HG03060 (cell line): ENCODE results near the gene FIS1.
A peak's percentile ranks its signal among the peaks of the same experiment; 100 is the strongest.
"Not testable (repeated sequence)": the region's sequence is repeated elsewhere in the genome, so short reads cannot be mapped to it uniquely, and the experiment has no call there.

Source experiments
- ATAC-seq: cut with Tn5 transposase; IDR thresholded peaks from one replicate; pipeline ENCODE4 v1.9.1; 2021; ENCODE audit warnings: low read depth, moderate number of reproducible peaks; ENCODE audit not compliant: unreplicated experiment

Gene FIS1

GRCh38 chr7:101244375-101245146 is at the start of gene FIS1:
Gene FIS1, minus strand, starts transcription at chr7:101245081. Its CDS starts 77 bp downstream, at chr7:101245004.
- ATAC-seq, result peak; percentile 66

GRCh38 chr7:101294039-101294831 is 49.4 kb upstream of the FIS1 start:
- ATAC-seq, result no peak

GRCh38 chr7:101293069-101294021 is 48.5 kb upstream of the FIS1 start:
- ATAC-seq, result not testable (repeated sequence)

GRCh38 chr7:101292566-101292965 is 47.7 kb upstream of the FIS1 start:
- ATAC-seq, result not testable (repeated sequence)

DNA sequence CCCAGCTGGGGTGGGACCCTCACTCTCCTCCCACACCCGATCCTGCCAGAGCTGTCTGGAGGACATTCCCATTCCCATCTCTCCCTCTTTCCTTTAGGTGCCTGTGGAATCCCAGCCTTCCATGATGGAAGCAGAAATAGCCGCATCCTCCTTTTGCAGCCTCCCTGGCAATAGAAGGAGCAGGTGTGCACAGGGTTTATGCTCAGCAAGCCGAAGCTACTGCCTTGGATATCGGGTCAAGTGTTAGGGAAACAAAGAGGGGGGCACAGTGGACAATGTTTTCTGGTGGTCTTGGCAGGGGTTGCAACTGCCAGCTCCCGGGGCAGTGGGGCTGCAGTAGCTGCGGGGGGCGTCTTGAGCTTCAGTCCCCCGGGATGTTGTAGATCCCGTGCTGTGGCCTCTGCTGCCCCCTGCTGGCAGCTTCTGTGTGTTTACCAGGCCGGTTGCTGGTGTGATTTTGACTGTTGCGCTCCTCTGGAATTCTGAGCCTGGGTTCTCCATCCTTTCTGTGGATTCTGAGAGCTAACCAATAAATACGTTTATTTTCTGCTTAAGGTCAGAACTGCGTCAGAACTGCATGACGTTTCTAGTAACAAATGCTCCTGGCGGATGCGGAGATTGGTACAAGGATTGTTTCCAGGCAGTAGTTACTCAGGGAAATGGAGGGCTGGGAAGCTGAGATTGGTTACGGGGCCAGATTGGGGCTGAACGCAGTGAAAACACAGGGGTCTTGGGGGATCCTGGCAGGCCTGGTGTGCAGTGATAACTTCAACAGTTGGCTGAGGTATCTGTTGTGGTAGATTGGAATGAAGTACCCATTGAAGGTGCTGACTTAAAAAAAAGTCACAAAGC is 45.5 kb upstream of the FIS1 start:
- ATAC-seq, result not testable (repeated sequence)

DNA sequence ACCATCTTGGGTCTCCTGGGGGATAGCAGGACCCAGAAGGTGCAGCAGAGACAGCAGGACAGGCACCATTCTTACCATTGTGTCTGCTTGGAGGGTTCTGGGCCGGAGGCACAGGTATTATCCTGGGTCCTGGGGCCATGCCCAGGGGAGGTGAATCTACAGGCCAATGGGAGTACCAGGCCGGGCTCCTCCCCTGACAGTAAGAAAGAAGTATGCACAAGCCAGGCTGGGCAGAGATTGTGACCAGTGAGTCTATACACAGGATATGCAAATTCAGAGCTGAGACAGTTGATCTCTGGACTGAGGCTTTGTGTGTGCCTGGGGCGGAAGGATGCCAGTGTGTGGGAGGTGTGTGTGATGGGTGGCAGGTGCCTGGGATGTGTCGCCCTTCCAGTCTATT is 44.8 kb upstream of the FIS1 start:
- ATAC-seq, result peak; percentile 75

DNA sequence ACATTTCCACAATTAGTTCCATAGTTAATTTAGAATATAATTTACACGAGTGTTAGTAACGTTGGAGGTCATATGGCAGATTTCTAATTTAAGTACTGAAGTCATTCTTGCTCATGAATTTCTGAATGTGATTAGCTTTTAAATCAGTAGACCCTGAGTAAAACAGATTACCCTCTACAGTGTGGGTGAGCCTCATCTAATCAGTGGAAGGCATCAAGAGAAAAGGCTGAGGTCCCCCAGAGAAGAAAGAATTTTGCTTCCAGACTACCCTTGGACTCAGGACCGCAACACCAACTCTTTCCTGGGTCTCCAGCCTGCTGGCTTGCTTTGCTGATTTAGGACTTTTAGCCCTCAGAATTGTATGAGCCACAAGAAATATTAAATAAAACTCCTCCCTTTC is 43.6 kb upstream of the FIS1 start:
- ATAC-seq, result no peak

DNA sequence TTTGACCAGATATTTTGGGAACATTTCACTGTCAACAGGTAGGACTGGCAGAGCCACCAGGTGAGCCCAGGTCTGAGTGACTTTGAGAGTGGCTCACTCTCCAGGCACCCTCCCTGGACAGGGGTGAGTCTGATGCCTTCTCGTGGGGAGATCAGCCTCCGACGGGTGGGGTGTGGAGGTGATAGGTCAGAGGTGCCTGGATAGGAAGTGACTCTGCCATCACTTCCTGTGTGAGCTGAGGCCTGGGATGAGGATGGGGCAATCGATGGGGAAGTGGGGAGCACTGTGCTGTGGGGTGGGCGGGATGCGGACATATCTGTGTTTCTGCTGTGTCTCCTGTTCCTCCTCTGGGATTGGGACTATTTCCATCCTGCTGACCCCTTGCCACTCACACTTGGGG is 42.2 kb upstream of the FIS1 start:
- ATAC-seq, result no peak

GRCh38 chr7:101285880-101286279 is 41.0 kb upstream of the FIS1 start:
- not testable (repeated sequence) for ATAC-seq

- ATAC-seq, result no peak
These were observed 40.3 kb upstream of the FIS1 start for GRCh38 chr7:101285171-101285570.

GRCh38 chr7:101280912-101281311 is 36.0 kb upstream of the FIS1 start:
- not testable (repeated sequence) for ATAC-seq

- no peak for ATAC-seq
These were observed 33.8 kb upstream of the FIS1 start for GRCh38 chr7:101278461-101279292.

- ATAC-seq, result no peak
These were observed 32.3 kb upstream of the FIS1 start for GRCh38 chr7:101277155-101277554.

DNA sequence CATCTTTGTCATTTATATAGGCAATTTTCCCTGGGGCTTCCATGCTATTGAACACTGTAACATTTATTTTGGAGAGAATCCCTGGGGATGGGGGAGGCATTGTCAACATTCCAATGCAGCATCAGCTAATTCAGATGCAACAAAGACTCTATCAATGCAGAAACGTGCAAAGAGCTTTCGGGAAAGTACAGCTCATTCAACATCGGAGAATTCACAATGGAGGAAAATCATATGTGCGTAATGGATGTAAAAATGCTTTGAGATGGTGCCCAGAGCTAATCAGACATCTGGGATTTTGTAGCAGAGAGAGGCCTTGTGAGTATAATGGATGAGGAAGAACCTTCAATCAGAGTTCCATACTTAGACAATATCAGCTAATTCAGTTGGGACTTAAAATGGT is 28.3 kb upstream of the FIS1 start:
- no peak for ATAC-seq

- ATAC-seq, result no peak
These were observed 26.1 kb upstream of the FIS1 start for GRCh38 chr7:101271021-101271420.

GRCh38 chr7:101269664-101270063 is 24.8 kb upstream of the FIS1 start:
- ATAC-seq, result no peak

DNA sequence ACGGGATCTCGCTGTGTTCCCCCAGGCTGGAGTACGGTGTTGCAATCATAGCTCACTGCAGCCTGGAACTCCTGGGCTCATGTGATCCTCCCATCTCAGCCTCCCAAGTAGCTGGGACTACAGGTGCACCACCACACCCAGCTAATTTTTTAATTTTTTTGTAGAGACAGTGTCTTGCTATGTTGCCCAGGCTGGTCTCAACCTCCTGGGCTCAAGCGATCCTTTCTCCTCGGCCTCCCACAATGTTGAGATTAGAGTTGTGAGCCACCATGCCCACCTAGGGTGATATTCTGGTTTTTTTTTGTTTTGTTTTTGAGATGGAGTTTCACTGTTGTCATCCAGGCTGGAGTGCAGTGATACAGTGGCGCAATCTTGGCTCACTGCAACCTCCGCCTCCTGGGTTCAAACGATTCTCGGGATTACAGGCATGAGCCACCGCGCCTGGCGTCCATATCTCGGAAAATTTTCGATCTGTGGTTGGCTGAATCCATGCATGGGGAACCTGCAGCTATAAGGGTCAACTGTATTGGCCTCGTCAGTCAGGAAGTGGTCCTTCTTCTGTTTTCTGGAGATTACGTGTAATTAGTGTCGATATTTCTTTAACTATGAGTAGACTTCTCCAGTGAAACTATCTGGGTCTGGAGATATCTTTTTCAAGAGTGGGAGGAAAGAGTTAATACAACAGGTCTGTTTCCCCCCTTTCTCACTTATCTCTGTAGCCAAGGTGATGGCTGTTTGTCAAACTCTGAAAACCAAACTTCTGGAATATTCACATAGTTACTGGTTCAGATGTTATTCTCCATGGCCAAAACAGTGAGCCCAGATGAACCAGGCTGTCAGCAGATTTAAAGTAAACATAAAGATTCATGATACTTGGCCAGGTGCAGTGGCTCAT is 21.0 kb upstream of the FIS1 start:
- no peak for ATAC-seq
